Measurements from ENCODE around the gene CUEDC1. TPM values are rescaled to one million over a fixed set of nuclear protein-coding genes. Genes with fewer than 3 reads are reported as not detected.

Gene CUEDC1
- total and polyA plus RNA-seq, 2 of the 13 experiments (the other 11 are each of a cell fraction or from before 2014, with no cell fraction given): 7.4 to 12.9 TPM

DNA sequence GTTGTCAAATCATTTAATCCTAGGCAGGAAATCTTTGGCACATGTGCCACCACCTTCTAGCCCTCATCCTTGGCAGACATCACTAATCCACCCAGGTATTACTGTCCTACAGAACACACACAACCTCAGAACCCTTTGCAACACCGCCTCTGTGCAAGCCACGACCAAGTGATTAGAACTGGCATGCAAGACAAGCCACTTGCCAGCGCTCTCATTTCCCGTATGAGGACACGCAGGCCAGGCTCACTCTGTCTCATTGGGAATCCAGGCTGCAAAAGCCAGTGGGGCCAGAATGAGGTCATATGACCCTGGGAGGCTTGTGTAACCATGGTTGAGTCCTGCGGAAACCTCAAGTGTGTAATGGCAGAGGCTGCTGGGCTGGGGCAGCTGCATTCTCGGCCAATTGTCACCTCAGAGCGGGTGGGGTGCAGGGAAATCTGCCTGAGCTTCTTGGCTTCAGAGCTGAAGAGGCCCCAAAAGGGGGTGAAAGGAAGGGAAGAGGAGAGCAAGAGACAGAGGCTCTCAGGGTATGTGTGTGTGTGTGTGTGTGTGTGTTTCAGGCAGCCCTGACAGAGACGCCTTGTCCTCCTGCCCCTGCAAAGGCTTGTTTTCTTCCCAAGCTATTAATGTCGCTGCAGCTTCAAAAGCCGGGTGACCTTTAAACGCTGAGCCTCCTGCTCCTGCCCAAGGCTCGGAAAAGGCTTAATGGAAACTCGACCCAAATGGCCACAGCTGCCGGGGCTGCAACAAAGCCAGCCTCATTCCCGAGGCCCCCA is 62.2 kb downstream of the CUEDC1 start (continued):
- TF ChIP-seq ZNF616 (CRISPR knock-in tag; IDR thresholded peaks at IDR 0.05; ENCODE audit: low read depth): peak; percentile 36; the same call in 1 of the 2 replicates
- no peak for TF ChIP-seq SETDB1 (CRISPR knock-in tag; IDR thresholded peaks at IDR 0.05; ENCODE audit: borderline replicate concordance)
- TF ChIP-seq, protein P1, sequence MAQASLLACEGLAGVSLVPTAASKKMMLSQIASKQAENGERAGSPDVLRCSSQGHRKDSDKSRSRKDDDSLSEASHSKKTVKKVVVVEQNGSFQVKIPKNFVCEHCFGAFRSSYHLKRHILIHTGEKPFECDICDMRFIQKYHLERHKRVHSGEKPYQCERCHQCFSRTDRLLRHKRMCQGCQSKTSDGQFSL (CRISPR knock-in tag; IDR thresholded peaks at IDR 0.05): no peak; the same call in 1 of the 2 replicates
- TF ChIP-seq MBNL3 (CRISPR knock-in tag; conservative IDR thresholded peaks at IDR 0.05): no peak
- peak; percentile 74; the same call in 1 of the 2 replicates for TF ChIP-seq ZNF101 (CRISPR knock-in tag; IDR thresholded peaks at IDR 0.05; ENCODE audit: borderline replicate concordance, low read depth)
- TF ChIP-seq, protein P2, sequence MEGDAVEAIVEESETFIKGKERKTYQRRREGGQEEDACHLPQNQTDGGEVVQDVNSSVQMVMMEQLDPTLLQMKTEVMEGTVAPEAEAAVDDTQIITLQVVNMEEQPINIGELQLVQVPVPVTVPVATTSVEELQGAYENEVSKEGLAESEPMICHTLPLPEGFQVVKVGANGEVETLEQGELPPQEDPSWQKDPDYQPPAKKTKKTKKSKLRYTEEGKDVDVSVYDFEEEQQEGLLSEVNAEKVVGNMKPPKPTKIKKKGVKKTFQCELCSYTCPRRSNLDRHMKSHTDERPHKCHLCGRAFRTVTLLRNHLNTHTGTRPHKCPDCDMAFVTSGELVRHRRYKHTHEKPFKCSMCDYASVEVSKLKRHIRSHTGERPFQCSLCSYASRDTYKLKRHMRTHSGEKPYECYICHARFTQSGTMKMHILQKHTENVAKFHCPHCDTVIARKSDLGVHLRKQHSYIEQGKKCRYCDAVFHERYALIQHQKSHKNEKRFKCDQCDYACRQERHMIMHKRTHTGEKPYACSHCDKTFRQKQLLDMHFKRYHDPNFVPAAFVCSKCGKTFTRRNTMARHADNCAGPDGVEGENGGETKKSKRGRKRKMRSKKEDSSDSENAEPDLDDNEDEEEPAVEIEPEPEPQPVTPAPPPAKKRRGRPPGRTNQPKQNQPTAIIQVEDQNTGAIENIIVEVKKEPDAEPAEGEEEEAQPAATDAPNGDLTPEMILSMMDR (CRISPR knock-in tag; IDR thresholded peaks at IDR 0.05): no peak
- TF ChIP-seq ZMYM4 (CRISPR knock-in tag; IDR thresholded peaks at IDR 0.05): no peak; the same call in 1 of the 2 replicates
- TF ChIP-seq, protein P3, sequence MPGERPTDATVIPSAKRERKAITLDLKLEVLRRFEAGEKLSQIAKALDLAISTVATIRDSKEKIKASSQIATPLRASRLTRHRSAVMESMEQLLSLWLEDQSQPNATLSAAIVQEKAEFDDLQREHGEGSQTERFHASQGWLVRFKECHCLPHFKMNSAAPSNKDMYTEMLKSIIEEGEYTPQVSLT (CRISPR knock-in tag; IDR thresholded peaks at IDR 0.05; ENCODE audit: borderline replicate concordance, low read depth): no peak
- no peak for TF ChIP-seq ZFAT (CRISPR knock-in tag; conservative IDR thresholded peaks at IDR 0.05)
- TF ChIP-seq MTF2 (CRISPR knock-in tag; IDR thresholded peaks at IDR 0.05; ENCODE audit: borderline replicate concordance): no peak
- TF ChIP-seq ZNF232 (CRISPR knock-in tag; IDR thresholded peaks at IDR 0.05; ENCODE audit: borderline replicate concordance): no peak
- TF ChIP-seq ZSCAN9 (CRISPR knock-in tag; IDR thresholded peaks at IDR 0.05; ENCODE audit: borderline replicate concordance): no peak; the same call in 1 of the 2 replicates
- peak; percentile 68; the same call in 1 of the 2 replicates for TF ChIP-seq ZBTB3 (CRISPR knock-in tag; IDR thresholded peaks at IDR 0.05; ENCODE audit: borderline replicate concordance, low read depth)
- peak; percentile 19 for TF ChIP-seq ZNF619 (CRISPR knock-in tag; IDR thresholded peaks at IDR 0.05)
- peak; percentile 33; the same call in 1 of the 2 replicates for TF ChIP-seq KLF13 (CRISPR knock-in tag; IDR thresholded peaks at IDR 0.05)
- TF ChIP-seq ZFP37 (CRISPR knock-in tag; IDR thresholded peaks at IDR 0.05; ENCODE audit: borderline replicate concordance): no peak
- TF ChIP-seq KDM1A (CRISPR knock-in tag; IDR thresholded peaks at IDR 0.05): no peak
- TF ChIP-seq, protein P4, sequence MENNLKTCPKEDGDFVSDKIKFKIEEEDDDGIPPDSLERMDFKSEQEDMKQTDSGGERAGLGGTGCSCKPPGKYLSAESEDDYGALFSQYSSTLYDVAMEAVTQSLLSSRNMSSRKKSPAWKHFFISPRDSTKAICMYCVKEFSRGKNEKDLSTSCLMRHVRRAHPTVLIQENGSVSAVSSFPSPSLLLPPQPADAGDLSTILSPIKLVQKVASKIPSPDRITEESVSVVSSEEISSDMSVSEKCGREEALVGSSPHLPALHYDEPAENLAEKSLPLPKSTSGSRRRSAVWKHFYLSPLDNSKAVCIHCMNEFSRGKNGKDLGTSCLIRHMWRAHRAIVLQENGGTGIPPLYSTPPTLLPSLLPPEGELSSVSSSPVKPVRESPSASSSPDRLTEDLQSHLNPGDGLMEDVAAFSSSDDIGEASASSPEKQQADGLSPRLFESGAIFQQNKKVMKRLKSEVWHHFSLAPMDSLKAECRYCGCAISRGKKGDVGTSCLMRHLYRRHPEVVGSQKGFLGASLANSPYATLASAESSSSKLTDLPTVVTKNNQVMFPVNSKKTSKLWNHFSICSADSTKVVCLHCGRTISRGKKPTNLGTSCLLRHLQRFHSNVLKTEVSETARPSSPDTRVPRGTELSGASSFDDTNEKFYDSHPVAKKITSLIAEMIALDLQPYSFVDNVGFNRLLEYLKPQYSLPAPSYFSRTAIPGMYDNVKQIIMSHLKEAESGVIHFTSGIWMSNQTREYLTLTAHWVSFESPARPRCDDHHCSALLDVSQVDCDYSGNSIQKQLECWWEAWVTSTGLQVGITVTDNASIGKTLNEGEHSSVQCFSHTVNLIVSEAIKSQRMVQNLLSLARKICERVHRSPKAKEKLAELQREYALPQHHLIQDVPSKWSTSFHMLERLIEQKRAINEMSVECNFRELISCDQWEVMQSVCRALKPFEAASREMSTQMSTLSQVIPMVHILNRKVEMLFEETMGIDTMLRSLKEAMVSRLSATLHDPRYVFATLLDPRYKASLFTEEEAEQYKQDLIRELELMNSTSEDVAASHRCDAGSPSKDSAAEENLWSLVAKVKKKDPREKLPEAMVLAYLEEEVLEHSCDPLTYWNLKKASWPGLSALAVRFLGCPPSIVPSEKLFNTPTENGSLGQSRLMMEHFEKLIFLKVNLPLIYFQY (CRISPR knock-in tag; IDR thresholded peaks at IDR 0.05; ENCODE audit: borderline replicate concordance): no peak
- no peak for TF ChIP-seq NFIB (CRISPR knock-in tag; IDR thresholded peaks at IDR 0.05; ENCODE audit: borderline replicate concordance)
- TF ChIP-seq SP2 (CRISPR knock-in tag; IDR thresholded peaks at IDR 0.05): no peak
- TF ChIP-seq GTF3A (CRISPR knock-in tag; conservative IDR thresholded peaks at IDR 0.05): peak; percentile 89; the same call in 1 of the 2 replicates
- TF ChIP-seq ZNF841 (CRISPR knock-in tag; IDR thresholded peaks at IDR 0.05; ENCODE audit: borderline replicate concordance): no peak
- TF ChIP-seq ZNF761 (CRISPR knock-in tag; conservative IDR thresholded peaks at IDR 0.05): no peak; the same call in 1 of the 2 replicates
- TF ChIP-seq HHEX (CRISPR knock-in tag; IDR thresholded peaks at IDR 0.05): no peak; the same call in 1 of the 2 replicates

Measured in HepG2 (cell line).